ENCODE data around the gene GNAZ. TPM values are rescaled to one million over a fixed set of nuclear protein-coding genes. Genes with fewer than 3 reads are reported as not detected.
A peak's percentile ranks its signal among the peaks of the same experiment; 100 is the strongest.

GNAZ gene
- total RNA-seq, 5 donors from 2014 or later (not counting 1 experiment from before 2014, with no cell fraction given): 0.70 to 1.4 (median 1.3) TPM

DNA sequence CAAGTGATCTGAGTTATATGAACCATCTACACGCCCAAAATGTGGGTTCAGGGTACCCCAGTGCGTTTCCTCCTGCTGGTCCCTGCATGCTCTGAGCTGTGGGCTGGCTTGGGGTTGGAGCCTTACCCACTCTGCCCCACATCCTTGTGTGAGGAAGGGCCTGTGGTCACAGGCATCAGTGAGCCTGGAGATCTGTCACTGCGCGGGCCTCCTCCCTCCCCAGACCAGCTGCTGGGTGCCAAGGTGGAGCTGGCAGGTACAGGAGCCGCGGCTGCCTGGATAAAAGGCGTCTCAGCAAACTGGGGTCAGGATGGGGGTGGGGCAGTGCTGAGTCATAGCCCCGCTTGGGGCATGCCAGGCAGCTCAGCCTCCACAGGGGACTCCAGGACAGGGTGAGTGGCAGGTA is 17.9 kb downstream of the GNAZ start:
- Histone ChIP-seq H3K27ac (ENCODE audit: low read length) (no peak overlapping the region), H3K36me3 (ENCODE audit: control insufficient read depth in 2 of 2, extremely low read depth in 1 of 2, insufficient read depth in 1 of 2, low read length in 1 of 2) (no peaks in the 10 kb centered on the region), H3K27me3 (replicated peaks in 1 of 2; ENCODE audit: control insufficient read depth in 2 of 2, extremely low read depth in 1 of 2, insufficient read depth in 2 of 2, low read length in 1 of 2) (peaks cover 0 to 7% of the 10 kb centered on the region in 2 experiments), H3K4me1 (ENCODE audit: control insufficient read depth in 1 of 2, extremely low read depth in 1 of 2, insufficient read depth in 2 of 2, low read length in 2 of 2) (peaks cover 0 to 9% of the 10 kb centered on the region in 2 experiments), H3K9me3 (no peaks in the 10 kb centered on the region), H3K4me3 (ENCODE audit: control insufficient read depth in 1 of 2, extremely low read depth in 1 of 2, low read length in 1 of 2) (no peak overlapping the region)
- ChIA-PET CTCF (interaction anchor here in 1 of 2 donors (0.5 kb wide), 1 partner anchor 89 kb away, joined by 3 read pairs; no protein-coding TSS in a partner anchor), POLR2A (no interaction called here)
- peaks cover 0 to 17% (median 4%) of the 10 kb centered on the region in 3 donors for H3K4me1 Mint-ChIP-seq
- H3K27me3 Mint-ChIP-seq: no peaks in the 10 kb centered on the region
- no peaks in the 10 kb centered on the region for H3K36me3 Mint-ChIP-seq
- peak in 2 of 4 experiments; percentile 16 to 18 for ATAC-seq (replicated peaks in 1 of 4)
- H3K9me3 Mint-ChIP-seq: no peaks in the 10 kb centered on the region
- WGBS (ENCODE audit: insufficient coverage): 20% methylated on average over 7 of the region's 8 CpGs
- H3K27ac Mint-ChIP-seq: no peak overlapping the region
- no peak overlapping the region for H3K4me3 Mint-ChIP-seq
- peak in 3 of 35 experiments; percentile 10 to 15 (median 10) for DNase-seq

DNA sequence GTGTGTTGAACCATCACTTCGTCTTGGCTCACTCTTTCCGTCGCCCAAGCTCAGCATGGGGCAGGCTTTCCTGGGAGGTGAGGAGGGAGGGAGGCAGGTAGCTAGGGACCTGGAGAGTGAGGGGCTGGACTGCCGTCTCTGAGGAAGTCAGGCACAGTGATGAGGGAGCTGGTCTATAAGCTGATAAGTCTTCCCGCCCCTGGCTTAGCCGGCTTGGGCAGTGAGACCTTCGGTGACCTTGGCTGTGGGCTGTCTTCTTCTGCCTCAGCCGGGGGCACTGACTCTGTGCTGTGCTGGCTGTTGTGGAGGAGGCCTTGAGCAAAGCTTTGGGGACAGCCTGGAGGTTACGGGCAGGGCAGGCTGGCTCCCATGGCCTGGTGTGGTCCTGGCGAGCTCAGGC is 18.7 kb downstream of the GNAZ start:
- H3K36me3 Mint-ChIP-seq: no peaks in the 10 kb centered on the region
- CTCF ChIA-PET: no interaction called here
- H3K36me3 ChIP-seq (ENCODE audit: control insufficient read depth in 2 of 2, extremely low read depth in 1 of 2, insufficient read depth in 1 of 2, low read length in 1 of 2): no peaks in the 10 kb centered on the region
- H3K4me1 ChIP-seq (ENCODE audit: control insufficient read depth in 1 of 2, extremely low read depth in 1 of 2, insufficient read depth in 2 of 2, low read length in 2 of 2): peaks cover 0 to 9% of the 10 kb centered on the region in 2 experiments
- H3K27ac Mint-ChIP-seq: no peak overlapping the region
- H3K9me3 ChIP-seq: no peaks in the 10 kb centered on the region
- H3K4me3 ChIP-seq (ENCODE audit: control insufficient read depth in 1 of 2, extremely low read depth in 1 of 2, low read length in 1 of 2): no peak overlapping the region
- H3K27ac ChIP-seq (ENCODE audit: low read length): no peak overlapping the region
- H3K27me3 Mint-ChIP-seq: no peaks in the 10 kb centered on the region
- H3K4me1 Mint-ChIP-seq: peaks cover 0 to 17% (median 4%) of the 10 kb centered on the region in 3 donors
- POLR2A ChIA-PET: no interaction called here
- ATAC-seq (replicated peaks in 1 of 4) (no peak), DNase-seq (no peak)
- no peaks in the 10 kb centered on the region for H3K9me3 Mint-ChIP-seq
- 90% methylated on average over 9 of the region's 10 CpGs for WGBS (ENCODE audit: insufficient coverage)
- peaks cover 0 to 3% of the 10 kb centered on the region in 2 experiments for H3K27me3 ChIP-seq (replicated peaks in 1 of 2; ENCODE audit: control insufficient read depth in 2 of 2, extremely low read depth in 1 of 2, insufficient read depth in 2 of 2, low read length in 1 of 2)
- no peak overlapping the region for H3K4me3 Mint-ChIP-seq

DNA sequence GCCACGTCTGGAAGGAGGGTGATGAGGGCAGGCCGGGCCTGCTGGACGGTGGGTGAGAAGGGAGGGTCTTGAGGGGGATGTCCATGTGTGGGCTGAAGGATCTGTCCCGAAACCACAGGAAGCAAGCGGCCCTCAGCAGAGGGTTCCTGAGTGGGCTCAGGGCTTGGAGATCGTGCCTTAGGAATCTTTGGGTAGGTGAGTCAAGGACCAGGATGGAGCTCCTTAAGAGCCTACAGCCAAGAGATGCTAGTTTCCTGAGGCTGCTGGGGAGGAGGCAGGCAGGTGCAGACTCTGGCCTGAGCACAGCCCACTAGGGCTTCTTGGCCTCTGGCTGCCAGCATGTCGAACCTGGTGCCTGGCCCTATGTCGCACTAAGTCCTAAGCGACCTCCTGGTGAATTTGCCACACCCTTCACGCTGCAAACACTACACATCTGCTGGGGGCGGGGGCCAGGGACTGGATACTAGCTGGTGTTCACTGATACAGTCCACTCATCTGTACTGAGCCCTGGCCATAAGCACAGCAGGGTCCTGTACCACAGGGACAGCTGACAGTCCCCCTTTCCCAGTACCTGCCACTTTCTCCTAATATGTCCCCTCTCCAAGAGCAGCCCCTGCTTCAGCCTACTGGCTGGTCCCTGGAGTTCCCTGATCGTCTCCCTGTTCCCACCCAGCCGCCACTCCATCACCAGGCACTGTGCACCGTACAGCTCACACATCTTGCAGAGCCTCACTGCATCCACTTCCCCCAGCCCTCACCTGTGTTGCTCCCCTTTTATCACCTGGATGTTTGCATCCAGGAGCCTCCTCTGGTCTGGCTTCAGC is 19.5 kb downstream of the GNAZ start:
- Histone ChIP-seq H3K36me3 (ENCODE audit: control insufficient read depth in 2 of 2, extremely low read depth in 1 of 2, insufficient read depth in 1 of 2, low read length in 1 of 2) (no peaks in the 10 kb centered on the region), H3K4me3 (ENCODE audit: control insufficient read depth in 1 of 2, extremely low read depth in 1 of 2, low read length in 1 of 2) (no peak overlapping the region), H3K27me3 (replicated peaks in 1 of 2; ENCODE audit: control insufficient read depth in 2 of 2, extremely low read depth in 1 of 2, insufficient read depth in 2 of 2, low read length in 1 of 2) (peaks cover 0 to 3% of the 10 kb centered on the region in 2 experiments), H3K9me3 (no peaks in the 10 kb centered on the region), H3K27ac (ENCODE audit: low read length) (no peak overlapping the region), H3K4me1 (ENCODE audit: control insufficient read depth in 1 of 2, extremely low read depth in 1 of 2, insufficient read depth in 2 of 2, low read length in 2 of 2) (peaks cover 0 to 9% of the 10 kb centered on the region in 2 experiments)
- Mint-ChIP-seq H3K36me3 (no peaks in the 10 kb centered on the region), H3K4me3 (no peak overlapping the region), H3K27me3 (no peaks in the 10 kb centered on the region), H3K9me3 (no peaks in the 10 kb centered on the region), H3K27ac (no peak overlapping the region), H3K4me1 (peaks cover 0 to 17% (median 4%) of the 10 kb centered on the region in 3 donors)
- DNase-seq (no peak), ATAC-seq (replicated peaks in 1 of 4) (no peak)
- ChIA-PET POLR2A (no interaction called here), CTCF (no interaction called here)
- 78% methylated on average over 14 of the region's 14 CpGs for WGBS (ENCODE audit: insufficient coverage)

DNA sequence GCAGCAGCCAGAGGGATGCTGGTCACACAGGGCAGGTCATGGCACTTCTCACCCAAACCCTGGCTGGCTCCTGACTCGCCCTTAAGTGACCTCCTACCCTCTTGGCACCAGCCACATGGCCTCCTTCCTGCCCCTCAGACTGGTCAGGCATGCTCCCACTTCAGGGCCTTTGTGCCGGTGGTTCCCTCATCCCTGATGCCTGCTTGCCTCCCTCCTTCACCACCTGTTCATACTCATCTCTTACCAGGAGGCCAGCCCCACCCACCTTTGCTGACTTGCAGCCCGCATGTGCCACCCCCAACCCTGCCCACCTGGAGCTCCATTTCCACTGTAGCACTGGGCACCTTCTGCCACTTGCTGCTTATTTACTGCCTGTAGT is 20.1 kb downstream of the GNAZ start:
- peaks cover 0 to 3% of the 10 kb centered on the region in 2 experiments for H3K27me3 ChIP-seq (replicated peaks in 1 of 2; ENCODE audit: control insufficient read depth in 2 of 2, extremely low read depth in 1 of 2, insufficient read depth in 2 of 2, low read length in 1 of 2)
- no peak overlapping the region for H3K4me3 Mint-ChIP-seq
- peaks cover 0 to 9% of the 10 kb centered on the region in 2 experiments for H3K4me1 ChIP-seq (ENCODE audit: control insufficient read depth in 1 of 2, extremely low read depth in 1 of 2, insufficient read depth in 2 of 2, low read length in 2 of 2)
- no peak overlapping the region for H3K27ac ChIP-seq (ENCODE audit: low read length)
- H3K4me3 ChIP-seq (ENCODE audit: control insufficient read depth in 1 of 2, extremely low read depth in 1 of 2, low read length in 1 of 2): no peak overlapping the region
- no peaks in the 10 kb centered on the region for H3K36me3 Mint-ChIP-seq
- H3K9me3 Mint-ChIP-seq: no peaks in the 10 kb centered on the region
- H3K27me3 Mint-ChIP-seq: no peaks in the 10 kb centered on the region
- ATAC-seq (replicated peaks in 1 of 4) (no peak), DNase-seq (no peak)
- POLR2A ChIA-PET: no interaction called here
- H3K9me3 ChIP-seq: no peaks in the 10 kb centered on the region
- no peaks in the 10 kb centered on the region for H3K36me3 ChIP-seq (ENCODE audit: control insufficient read depth in 2 of 2, extremely low read depth in 1 of 2, insufficient read depth in 1 of 2, low read length in 1 of 2)
- 83% methylated on average over 3 of the region's 3 CpGs for WGBS (ENCODE audit: insufficient coverage)
- CTCF ChIA-PET: interaction anchor here in 1 of 2 donors (0.6 kb wide), 1 partner anchor 451 kb away, joined by 3 read pairs; no protein-coding TSS in a partner anchor
- peaks cover 0 to 17% (median 4%) of the 10 kb centered on the region in 3 donors for H3K4me1 Mint-ChIP-seq
- H3K27ac Mint-ChIP-seq: no peak overlapping the region

DNA sequence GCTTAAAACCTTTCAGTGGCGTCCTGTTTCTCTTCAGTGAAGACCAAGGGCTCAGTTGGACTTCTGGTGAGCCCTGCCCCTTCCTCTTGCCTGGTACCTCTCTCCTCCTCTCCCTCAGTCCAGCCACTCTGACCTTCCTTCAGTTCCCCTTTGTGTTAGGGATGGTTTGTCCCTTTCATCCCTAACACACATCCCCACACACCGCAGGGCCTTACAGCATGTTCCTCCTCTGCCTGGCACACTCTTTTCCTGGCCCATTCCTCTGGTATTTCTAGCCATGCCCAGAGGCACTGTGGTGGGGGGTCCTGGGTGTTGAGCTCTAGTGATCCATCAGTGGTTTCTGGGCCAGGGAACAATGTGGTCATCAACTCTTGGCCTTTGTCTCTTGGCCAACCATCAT is 21.4 kb downstream of the GNAZ start:
- ATAC-seq (replicated peaks in 1 of 4) (no peak), DNase-seq (no peak)
- Mint-ChIP-seq H3K4me1 (peaks cover 0 to 15% (median 4%) of the 10 kb centered on the region in 3 donors), H3K36me3 (no peaks in the 10 kb centered on the region), H3K27ac (no peak overlapping the region), H3K9me3 (no peaks in the 10 kb centered on the region), H3K4me3 (no peak overlapping the region), H3K27me3 (no peaks in the 10 kb centered on the region)
- Histone ChIP-seq H3K27ac (ENCODE audit: low read length) (no peak overlapping the region), H3K9me3 (no peaks in the 10 kb centered on the region), H3K4me1 (ENCODE audit: control insufficient read depth in 1 of 2, extremely low read depth in 1 of 2, insufficient read depth in 2 of 2, low read length in 2 of 2) (peaks cover 0 to 9% of the 10 kb centered on the region in 2 experiments), H3K36me3 (ENCODE audit: control insufficient read depth in 2 of 2, extremely low read depth in 1 of 2, insufficient read depth in 1 of 2, low read length in 1 of 2) (no peaks in the 10 kb centered on the region), H3K27me3 (replicated peaks in 1 of 2; ENCODE audit: control insufficient read depth in 2 of 2, extremely low read depth in 1 of 2, insufficient read depth in 2 of 2, low read length in 1 of 2) (peaks cover 0 to 5% of the 10 kb centered on the region in 2 experiments), H3K4me3 (ENCODE audit: control insufficient read depth in 1 of 2, extremely low read depth in 1 of 2, low read length in 1 of 2) (no peak overlapping the region)
- POLR2A ChIA-PET: no interaction called here
- WGBS (ENCODE audit: insufficient coverage): no CpG with 5 or more reads among the region's 2 CpGs
- CTCF ChIA-PET: no interaction called here

DNA sequence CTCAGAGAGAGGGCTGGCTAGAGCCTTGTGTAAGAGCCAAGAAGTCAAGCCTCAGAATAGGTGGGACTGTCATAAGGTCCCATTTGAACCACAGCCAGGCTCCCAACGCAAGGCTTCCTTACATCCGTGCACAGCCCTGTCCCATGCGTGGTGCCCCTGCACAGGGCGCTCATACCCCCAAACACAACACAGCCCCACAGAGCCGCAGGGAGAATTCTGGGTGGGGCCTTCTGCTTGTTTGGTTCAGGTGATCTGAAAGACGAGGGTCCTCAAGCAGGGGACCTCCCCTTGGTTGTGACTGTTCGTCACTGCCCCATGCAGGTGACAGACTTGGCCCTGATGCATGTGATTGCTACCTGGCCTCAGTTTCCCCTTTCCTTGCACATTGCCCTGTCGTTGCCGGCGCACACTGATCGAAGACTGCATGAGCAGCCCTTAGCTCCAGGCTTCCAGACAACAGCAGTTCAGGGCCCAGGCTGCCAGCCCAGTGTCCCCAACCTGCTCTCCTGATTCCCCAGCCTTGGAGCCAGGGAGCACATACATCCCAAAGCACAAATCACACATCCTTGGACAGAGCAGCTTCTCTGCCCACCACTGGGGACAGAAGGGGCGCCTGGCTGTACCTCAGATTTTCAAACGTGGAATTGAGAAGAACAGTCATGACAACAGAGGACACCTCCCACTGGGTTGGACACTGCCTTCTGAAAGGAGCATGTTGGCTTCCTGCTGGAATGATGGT is 22.1 kb downstream of the GNAZ start:
- CTCF ChIA-PET: no interaction called here
- POLR2A ChIA-PET: no interaction called here
- Histone ChIP-seq H3K9me3 (no peaks in the 10 kb centered on the region), H3K27me3 (replicated peaks in 1 of 2; ENCODE audit: control insufficient read depth in 2 of 2, extremely low read depth in 1 of 2, insufficient read depth in 2 of 2, low read length in 1 of 2) (peaks cover 0 to 5% of the 10 kb centered on the region in 2 experiments), H3K4me1 (ENCODE audit: control insufficient read depth in 1 of 2, extremely low read depth in 1 of 2, insufficient read depth in 2 of 2, low read length in 2 of 2) (peaks cover 0 to 9% of the 10 kb centered on the region in 2 experiments), H3K4me3 (ENCODE audit: control insufficient read depth in 1 of 2, extremely low read depth in 1 of 2, low read length in 1 of 2) (no peak overlapping the region), H3K27ac (ENCODE audit: low read length) (no peak overlapping the region), H3K36me3 (ENCODE audit: control insufficient read depth in 2 of 2, extremely low read depth in 1 of 2, insufficient read depth in 1 of 2, low read length in 1 of 2) (no peaks in the 10 kb centered on the region)
- ATAC-seq (replicated peaks in 1 of 4): peak in 1 of 4 experiments; percentile 21
- Mint-ChIP-seq H3K9me3 (no peaks in the 10 kb centered on the region), H3K4me3 (no peak overlapping the region), H3K4me1 (peaks cover 0 to 13% (median 4%) of the 10 kb centered on the region in 3 donors), H3K36me3 (no peaks in the 10 kb centered on the region), H3K27ac (no peak overlapping the region), H3K27me3 (no peaks in the 10 kb centered on the region)
- 81% methylated on average over 5 of the region's 13 CpGs for WGBS (ENCODE audit: insufficient coverage)
- no peak for DNase-seq
